Measurements from ENCODE around the gene DGKG.

- TF ChIP-seq SUZ12 (IDR thresholded peaks at IDR 0.05; ENCODE audit: extremely low read depth, insufficient read depth, insufficient read length) (no peak), ZNF274 (IDR thresholded peaks at IDR 0.05; ENCODE audit: low read depth, low read length) (no peak), YY1 (IDR thresholded peaks at IDR 0.05; ENCODE audit: insufficient read depth, insufficient read length) (no peak)
These were observed 144.2 kb downstream of the DGKG start for GRCh38 chr3:186217820-186218164.

Data from NT2/D1 (cell line).